Measurements from ENCODE around the gene THOP1. TPM values are rescaled to one million over a fixed set of nuclear protein-coding genes. Genes with fewer than 3 reads are reported as not detected.

The THOP1 gene
- total RNA-seq, 1 experiment from 2014 or later: 221 TPM

DNA sequence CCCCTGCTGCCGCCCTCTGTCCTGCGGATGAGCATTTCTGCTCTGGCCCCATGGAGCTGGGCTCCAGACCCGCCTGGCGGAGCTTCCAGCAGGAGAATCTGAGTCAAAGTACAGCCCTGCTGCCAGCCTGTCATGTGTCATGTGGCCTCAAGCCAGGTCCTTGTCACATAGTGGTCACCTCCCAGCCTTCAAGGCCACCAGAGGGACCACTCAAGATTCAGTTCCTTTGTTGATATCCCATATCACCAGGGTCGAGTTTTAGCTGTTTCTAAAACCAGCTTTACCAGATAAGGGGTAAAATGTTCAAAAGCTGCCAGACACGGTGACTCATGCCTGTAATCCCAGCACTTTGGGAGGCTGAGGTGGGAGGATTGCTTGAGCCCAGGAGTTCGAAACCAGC is 13.4 kb downstream of the THOP1 start:
- no peaks in the 10 kb centered on the region for H3K9me3 ChIP-seq (ENCODE audit: low read length)
- no peak overlapping the region for H3K4me3 ChIP-seq (ENCODE audit: low read length)
- intact Hi-C loops (cut with micrococcal nuclease): no loop called here
- DNase-seq (peak; percentile 14), ATAC-seq (no peak; the same call in 1 of the 2 replicates)
- no peaks in the 10 kb centered on the region for H3K9me2 ChIP-seq (replicated peaks; ENCODE audit: low read length)
- H3F3A ChIP-seq (ENCODE audit: low read length, unreplicated experiment): no peaks in the 10 kb centered on the region
- H3K4me1 ChIP-seq (ENCODE audit: insufficient read depth, low read length): no peaks in the 10 kb centered on the region
- ChIA-PET POLR2A (ENCODE audit: unreplicated experiment) (no interaction called here), CTCF (no interaction called here)
- no peaks in the 10 kb centered on the region for H3K27me3 ChIP-seq (ENCODE audit: low read length)
- BruUV-seq (replicated peaks): no TSS peak
- no peaks in the 10 kb centered on the region for H4K20me1 ChIP-seq (ENCODE audit: low read length)
- no peak overlapping the region for H3K4me2 ChIP-seq (ENCODE audit: low read length)
- H3K9ac ChIP-seq (ENCODE audit: low read length): no peak overlapping the region
- H2AFZ ChIP-seq (ENCODE audit: low read length): no peak overlapping the region
- TF ChIP-seq EZH2 (IDR thresholded peaks at IDR 0.05; ENCODE audit: low read length, unreplicated experiment) (no peak), EZH2phosphoT487 (IDR thresholded peaks at IDR 0.05; ENCODE audit: borderline replicate concordance, low read length) (no peak)
- TF ChIP-seq, protein P1, sequence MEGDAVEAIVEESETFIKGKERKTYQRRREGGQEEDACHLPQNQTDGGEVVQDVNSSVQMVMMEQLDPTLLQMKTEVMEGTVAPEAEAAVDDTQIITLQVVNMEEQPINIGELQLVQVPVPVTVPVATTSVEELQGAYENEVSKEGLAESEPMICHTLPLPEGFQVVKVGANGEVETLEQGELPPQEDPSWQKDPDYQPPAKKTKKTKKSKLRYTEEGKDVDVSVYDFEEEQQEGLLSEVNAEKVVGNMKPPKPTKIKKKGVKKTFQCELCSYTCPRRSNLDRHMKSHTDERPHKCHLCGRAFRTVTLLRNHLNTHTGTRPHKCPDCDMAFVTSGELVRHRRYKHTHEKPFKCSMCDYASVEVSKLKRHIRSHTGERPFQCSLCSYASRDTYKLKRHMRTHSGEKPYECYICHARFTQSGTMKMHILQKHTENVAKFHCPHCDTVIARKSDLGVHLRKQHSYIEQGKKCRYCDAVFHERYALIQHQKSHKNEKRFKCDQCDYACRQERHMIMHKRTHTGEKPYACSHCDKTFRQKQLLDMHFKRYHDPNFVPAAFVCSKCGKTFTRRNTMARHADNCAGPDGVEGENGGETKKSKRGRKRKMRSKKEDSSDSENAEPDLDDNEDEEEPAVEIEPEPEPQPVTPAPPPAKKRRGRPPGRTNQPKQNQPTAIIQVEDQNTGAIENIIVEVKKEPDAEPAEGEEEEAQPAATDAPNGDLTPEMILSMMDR (conservative IDR thresholded peaks at IDR 0.05; ENCODE audit: low read depth, low read length): no peak
- H3K36me3 ChIP-seq (ENCODE audit: low read depth, low read length): no peaks in the 10 kb centered on the region; the same call in none of the 2 replicates
- H3K79me2 ChIP-seq (ENCODE audit: low read length): no peaks in the 10 kb centered on the region
- H3K27ac ChIP-seq (ENCODE audit: low read length): no peak overlapping the region

DNA sequence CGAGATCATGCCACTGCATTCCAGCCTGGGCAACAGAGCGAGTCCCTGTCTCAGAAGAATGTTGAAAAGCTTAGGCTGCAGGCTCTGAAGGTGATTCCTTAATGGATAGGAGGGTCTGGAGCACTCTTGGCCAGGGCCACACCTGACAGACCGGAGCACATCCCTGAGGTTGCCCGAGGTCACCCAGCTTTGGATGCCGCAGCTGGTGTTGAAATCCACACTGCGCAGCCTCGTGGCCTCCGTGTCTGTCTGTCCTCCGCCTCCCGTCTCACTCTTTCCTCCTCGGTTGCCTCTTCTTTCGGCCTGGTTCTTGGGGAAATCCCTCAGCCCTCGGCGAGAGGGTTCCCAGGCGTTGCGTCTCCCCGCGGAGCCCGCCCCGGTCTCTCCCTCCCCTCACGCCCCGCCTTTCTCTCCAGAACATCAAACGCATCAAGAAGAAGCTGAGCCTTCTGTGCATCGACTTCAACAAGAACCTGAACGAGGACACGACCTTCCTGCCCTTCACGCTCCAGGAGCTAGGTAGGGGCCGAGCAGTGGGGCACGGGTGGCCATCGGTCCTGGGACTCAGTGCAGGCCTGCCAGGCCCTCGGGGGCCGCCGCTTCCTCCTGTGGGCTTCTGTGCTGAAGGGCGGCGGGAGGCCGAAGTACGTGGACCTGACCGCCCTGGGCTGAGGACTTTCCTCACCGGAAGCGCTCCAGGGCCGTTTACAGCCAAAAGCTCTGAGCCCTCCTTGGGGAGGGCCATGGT is 14.1 kb downstream of the THOP1 start:
- no peak for DNase-seq
- H3K4me1 ChIP-seq (ENCODE audit: insufficient read depth, low read length): no peaks in the 10 kb centered on the region
- no peaks in the 10 kb centered on the region for H3K27me3 ChIP-seq (ENCODE audit: low read length)
- TF ChIP-seq, protein P1 (conservative IDR thresholded peaks at IDR 0.05; ENCODE audit: low read depth, low read length): no peak
- no peak for TF ChIP-seq EZH2phosphoT487 (IDR thresholded peaks at IDR 0.05; ENCODE audit: borderline replicate concordance, low read length)
- TF ChIP-seq EZH2 (IDR thresholded peaks at IDR 0.05; ENCODE audit: low read length, unreplicated experiment): no peak
- ATAC-seq: no peak
- no peaks in the 10 kb centered on the region for H3K9me3 ChIP-seq (ENCODE audit: low read length)
- H3K9ac ChIP-seq (ENCODE audit: low read length): no peak overlapping the region
- BruUV-seq (replicated peaks): no TSS peak
- intact Hi-C loops (cut with micrococcal nuclease): no loop called here
- H4K20me1 ChIP-seq (ENCODE audit: low read length): no peaks in the 10 kb centered on the region
- H3K9me2 ChIP-seq (replicated peaks; ENCODE audit: low read length): no peaks in the 10 kb centered on the region
- H3K79me2 ChIP-seq (ENCODE audit: low read length): no peaks in the 10 kb centered on the region
- H3K36me3 ChIP-seq (ENCODE audit: low read depth, low read length): no peaks in the 10 kb centered on the region; the same call in none of the 2 replicates
- H3K4me3 ChIP-seq (ENCODE audit: low read length): no peak overlapping the region
- CTCF ChIA-PET: no interaction called here
- no peak overlapping the region for H2AFZ ChIP-seq (ENCODE audit: low read length)
- H3F3A ChIP-seq (ENCODE audit: low read length, unreplicated experiment): no peaks in the 10 kb centered on the region
- POLR2A ChIA-PET (ENCODE audit: unreplicated experiment): no interaction called here
- no peak overlapping the region for H3K27ac ChIP-seq (ENCODE audit: low read length)
- no peak overlapping the region for H3K4me2 ChIP-seq (ENCODE audit: low read length)

DNA sequence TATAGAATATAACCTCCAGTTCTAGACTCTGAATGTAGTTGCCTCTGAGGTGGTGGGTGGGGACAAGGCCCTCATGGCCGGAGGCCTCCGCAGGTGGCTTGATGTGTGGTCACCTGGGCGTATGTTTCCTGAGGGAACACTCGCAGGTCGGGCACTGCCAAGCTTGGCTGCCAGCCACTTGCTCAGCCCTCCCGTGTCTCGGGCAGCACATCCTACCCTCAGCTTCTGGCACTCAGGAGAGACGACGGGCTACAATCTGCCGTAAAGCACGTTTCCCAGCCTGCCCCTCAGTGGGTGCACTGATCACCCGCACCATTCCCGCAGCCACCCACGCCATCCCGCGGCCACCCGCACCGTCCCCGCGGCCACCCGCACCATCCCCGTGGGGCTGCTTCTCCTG is 15.2 kb downstream of the THOP1 start:
- ATAC-seq: no peak
- intact Hi-C loops (cut with micrococcal nuclease): no loop called here
- Histone ChIP-seq H3K9me3 (ENCODE audit: low read length) (no peaks in the 10 kb centered on the region), H3K9ac (ENCODE audit: low read length) (no peak overlapping the region), H3K4me1 (ENCODE audit: insufficient read depth, low read length) (no peaks in the 10 kb centered on the region), H3K79me2 (ENCODE audit: low read length) (no peaks in the 10 kb centered on the region), H3K27me3 (ENCODE audit: low read length) (no peaks in the 10 kb centered on the region), H2AFZ (ENCODE audit: low read length) (no peak overlapping the region), H3K36me3 (ENCODE audit: low read depth, low read length) (no peaks in the 10 kb centered on the region; the same call in none of the 2 replicates), H3K4me2 (ENCODE audit: low read length) (no peak overlapping the region), H3K27ac (ENCODE audit: low read length) (no peak overlapping the region), H3K4me3 (ENCODE audit: low read length) (no peak overlapping the region), H3K9me2 (replicated peaks; ENCODE audit: low read length) (no peaks in the 10 kb centered on the region), H3F3A (ENCODE audit: low read length, unreplicated experiment) (no peaks in the 10 kb centered on the region), H4K20me1 (ENCODE audit: low read length) (no peaks in the 10 kb centered on the region)
- CTCF ChIA-PET: no interaction called here
- POLR2A ChIA-PET (ENCODE audit: unreplicated experiment): no interaction called here
- BruUV-seq (replicated peaks): no TSS peak
- DNase-seq: no peak
- TF ChIP-seq, protein P1 (conservative IDR thresholded peaks at IDR 0.05; ENCODE audit: low read depth, low read length): no peak
- TF ChIP-seq EZH2phosphoT487 (IDR thresholded peaks at IDR 0.05; ENCODE audit: borderline replicate concordance, low read length): no peak
- TF ChIP-seq EZH2 (IDR thresholded peaks at IDR 0.05; ENCODE audit: low read length, unreplicated experiment): no peak
